ENCODE measurements around the gene DCLK2. TPM values are rescaled to one million over a fixed set of nuclear protein-coding genes. Genes with fewer than 3 reads are reported as not detected.

Gene DCLK2
- total and polyA plus RNA-seq, 4 donors: 2.4 to 17.9 (median 12.7) TPM

DNA sequence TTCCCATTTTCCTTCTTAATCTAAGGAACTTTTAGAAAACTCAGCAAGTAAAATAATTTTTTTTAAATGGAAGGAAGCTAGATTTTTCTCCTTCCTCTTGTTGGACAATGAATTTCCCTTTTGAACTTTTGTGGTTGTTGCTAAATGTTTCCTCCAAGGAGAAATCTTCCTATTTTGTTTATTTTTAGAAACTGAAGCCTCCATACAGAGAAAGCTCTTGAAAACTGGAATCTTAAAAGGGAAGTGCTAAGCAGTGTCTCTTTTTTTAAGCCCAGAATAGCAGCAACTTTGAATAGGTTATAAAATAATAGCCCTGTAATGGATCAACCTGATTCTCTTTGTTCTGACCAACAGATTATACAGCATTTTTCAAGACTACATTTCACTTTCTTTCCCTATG lies 15.1 kb upstream of the DCLK2 start:
- ATAC-seq (ENCODE audit: low FRiP score): no peak
- no peak overlapping the region for H3K4me3 ChIP-seq (ENCODE audit: low read length in 2 of 2)
- H3K4me1 ChIP-seq (ENCODE audit: control insufficient read depth in 1 of 2, insufficient read depth in 2 of 2, low read length in 2 of 2): no peaks in the 10 kb centered on the region
- no peaks in the 10 kb centered on the region for H3K36me3 ChIP-seq (ENCODE audit: control insufficient read depth in 1 of 2, insufficient read depth in 2 of 2, low read length in 1 of 2)
- no peaks in the 10 kb centered on the region for H3K9me3 ChIP-seq (ENCODE audit: control insufficient read depth, low read length)
- intact Hi-C loops (cut with DNase I): no loop called here
- no peak for DNase-seq
- no peaks in the 10 kb centered on the region for H3K27me3 ChIP-seq (ENCODE audit: control insufficient read depth in 1 of 2, insufficient read depth in 2 of 2, low read length in 1 of 2)
- H3K27ac ChIP-seq (ENCODE audit: low read depth in 1 of 2, low read length in 2 of 2): no peak overlapping the region

DNA sequence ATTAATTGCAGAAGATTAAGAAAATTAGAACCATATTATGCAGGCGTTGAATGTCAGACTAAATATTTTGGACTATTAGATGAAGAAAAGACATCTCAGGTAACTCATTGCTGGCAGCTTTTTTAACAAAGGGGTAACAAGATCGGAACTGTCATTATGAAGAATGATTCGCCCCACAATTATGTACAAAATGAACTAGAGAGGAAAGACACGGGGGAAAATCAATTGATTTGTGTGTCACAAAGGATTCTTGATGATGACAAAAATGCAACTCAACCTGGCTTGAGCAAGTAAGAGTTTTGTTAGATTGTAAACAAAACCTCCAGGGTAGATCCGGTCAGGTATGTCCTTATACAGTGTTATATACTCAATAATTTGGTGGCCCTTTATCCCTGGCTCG lies 12.5 kb upstream of the DCLK2 start:
- Histone ChIP-seq H3K4me1 (ENCODE audit: control insufficient read depth in 1 of 2, insufficient read depth in 2 of 2, low read length in 2 of 2) (peaks cover 0 to 2% of the 10 kb centered on the region in 2 donors), H3K4me3 (ENCODE audit: low read length in 2 of 2) (no peak overlapping the region), H3K27ac (ENCODE audit: low read depth in 1 of 2, low read length in 2 of 2) (no peak overlapping the region), H3K36me3 (ENCODE audit: control insufficient read depth in 1 of 2, insufficient read depth in 2 of 2, low read length in 1 of 2) (no peaks in the 10 kb centered on the region), H3K27me3 (ENCODE audit: control insufficient read depth in 1 of 2, insufficient read depth in 2 of 2, low read length in 1 of 2) (no peaks in the 10 kb centered on the region), H3K9me3 (ENCODE audit: control insufficient read depth, low read length) (no peaks in the 10 kb centered on the region)
- intact Hi-C loops (cut with DNase I): no loop called here
- 93 to 94% methylated on average over 6 of the region's 6 CpGs for WGBS, 2 donors
- no peak for DNase-seq
- ATAC-seq (ENCODE audit: low FRiP score): no peak

DNA sequence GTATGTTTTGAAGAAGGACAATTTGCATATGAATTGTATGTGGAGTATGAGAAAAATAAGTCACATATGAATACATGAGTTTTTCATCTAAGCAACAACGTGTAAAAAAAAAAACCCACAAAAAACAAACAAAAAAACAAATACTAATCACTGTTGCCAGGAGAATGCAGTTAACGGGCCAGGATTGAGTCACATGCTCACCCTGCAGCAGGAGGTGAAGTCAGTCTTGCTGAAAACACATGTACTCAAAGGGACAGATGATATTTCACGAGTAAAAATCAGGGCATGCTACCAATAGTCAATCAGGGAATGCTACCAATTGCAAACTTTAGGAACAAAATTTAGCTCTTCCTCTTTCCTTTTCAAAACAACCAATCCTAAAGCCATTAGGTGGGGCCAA lies 10.4 kb upstream of the DCLK2 start:
- Histone ChIP-seq H3K4me1 (ENCODE audit: control insufficient read depth in 1 of 2, insufficient read depth in 2 of 2, low read length in 2 of 2) (peaks cover 0 to 2% of the 10 kb centered on the region in 2 donors), H3K9me3 (ENCODE audit: control insufficient read depth, low read length) (no peaks in the 10 kb centered on the region), H3K4me3 (ENCODE audit: low read length in 2 of 2) (no peak overlapping the region), H3K27ac (ENCODE audit: low read depth in 1 of 2, low read length in 2 of 2) (no peak overlapping the region), H3K36me3 (ENCODE audit: control insufficient read depth in 1 of 2, insufficient read depth in 2 of 2, low read length in 1 of 2) (no peaks in the 10 kb centered on the region), H3K27me3 (ENCODE audit: control insufficient read depth in 1 of 2, insufficient read depth in 2 of 2, low read length in 1 of 2) (no peaks in the 10 kb centered on the region)
- intact Hi-C loops (cut with DNase I): no loop called here
- DNase-seq (no peak), ATAC-seq (ENCODE audit: low FRiP score) (no peak)
- 65 to 83% methylated on average over 3 of the region's 3 CpGs for WGBS, 2 donors

DNA sequence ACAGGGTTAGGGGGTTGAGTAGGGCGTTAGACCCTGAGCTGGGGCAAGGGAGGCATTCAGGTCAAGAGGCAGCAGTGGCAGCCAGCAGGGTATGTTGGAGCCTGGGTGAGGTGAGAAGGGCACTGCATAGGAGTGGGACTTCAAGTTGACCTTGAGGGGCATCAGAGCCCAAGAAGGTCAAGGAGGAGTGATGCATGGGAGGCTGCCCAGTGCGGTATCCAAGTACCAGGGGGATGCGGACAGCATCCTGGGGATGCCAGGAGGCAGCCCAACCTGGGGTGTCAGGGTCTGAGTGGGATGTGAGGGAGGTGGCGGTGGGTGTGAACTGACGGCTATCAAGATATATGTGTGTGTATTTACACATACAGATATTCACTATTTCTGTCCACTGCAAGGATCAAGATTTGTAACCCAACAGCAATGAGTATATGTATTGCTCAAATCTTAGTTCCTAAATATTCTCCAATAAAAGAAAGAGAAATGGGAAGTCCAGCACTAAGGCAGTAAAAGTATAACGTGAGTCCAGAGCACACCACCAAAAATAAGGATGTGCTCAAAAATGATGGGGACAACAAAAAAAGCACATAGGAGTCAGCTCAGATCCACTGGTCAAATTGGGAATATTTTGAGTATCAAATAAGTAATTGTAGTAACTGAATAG lies 9.8 kb upstream of the DCLK2 start:
- ATAC-seq (ENCODE audit: low FRiP score): peak; percentile 33
- no peaks in the 10 kb centered on the region for H3K36me3 ChIP-seq (ENCODE audit: control insufficient read depth in 1 of 2, insufficient read depth in 2 of 2, low read length in 1 of 2)
- no peaks in the 10 kb centered on the region for H3K27me3 ChIP-seq (ENCODE audit: control insufficient read depth in 1 of 2, insufficient read depth in 2 of 2, low read length in 1 of 2)
- no peak overlapping the region for H3K4me3 ChIP-seq (ENCODE audit: low read length in 2 of 2)
- H3K4me1 ChIP-seq (ENCODE audit: control insufficient read depth in 1 of 2, insufficient read depth in 2 of 2, low read length in 2 of 2): peaks cover 0 to 2% of the 10 kb centered on the region in 2 donors
- 80 to 89% methylated on average over 6 of the region's 6 CpGs for WGBS, 2 donors
- H3K9me3 ChIP-seq (ENCODE audit: control insufficient read depth, low read length): no peaks in the 10 kb centered on the region
- H3K27ac ChIP-seq (ENCODE audit: low read depth in 1 of 2, low read length in 2 of 2): no peak overlapping the region
- intact Hi-C loops (cut with DNase I): no loop called here
- no peak for DNase-seq

DNA sequence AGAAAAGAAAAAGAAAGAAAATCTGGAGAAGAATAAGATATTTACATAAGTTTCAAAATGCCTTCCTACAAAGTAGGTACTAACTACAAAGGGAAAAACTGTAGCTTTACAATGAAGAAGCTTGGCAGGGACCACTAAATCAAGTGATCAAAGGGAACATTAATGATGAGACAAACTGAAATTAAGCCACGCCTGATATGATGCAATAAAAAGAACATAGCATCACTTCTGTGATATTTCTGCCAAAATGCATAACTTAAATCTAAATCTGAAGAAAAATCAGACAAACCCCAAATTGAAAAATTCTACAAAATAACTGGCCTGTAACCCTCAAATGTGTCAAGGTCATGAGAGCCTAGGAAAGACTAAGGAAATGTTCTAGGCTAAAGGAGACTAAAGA lies 8.9 kb upstream of the DCLK2 start:
- Histone ChIP-seq H3K9me3 (ENCODE audit: control insufficient read depth, low read length) (no peaks in the 10 kb centered on the region), H3K27ac (ENCODE audit: low read depth in 1 of 2, low read length in 2 of 2) (no peak overlapping the region), H3K36me3 (ENCODE audit: control insufficient read depth in 1 of 2, insufficient read depth in 2 of 2, low read length in 1 of 2) (no peaks in the 10 kb centered on the region), H3K4me3 (ENCODE audit: low read length in 2 of 2) (no peak overlapping the region), H3K27me3 (ENCODE audit: control insufficient read depth in 1 of 2, insufficient read depth in 2 of 2, low read length in 1 of 2) (no peaks in the 10 kb centered on the region), H3K4me1 (ENCODE audit: control insufficient read depth in 1 of 2, insufficient read depth in 2 of 2, low read length in 2 of 2) (peaks cover 0 to 2% of the 10 kb centered on the region in 2 donors)
- intact Hi-C loops (cut with DNase I): no loop called here
- WGBS, 2 donors: 3 to 53% methylated on average over 1 of the region's 1 CpG
- ATAC-seq (ENCODE audit: low FRiP score) (no peak), DNase-seq (no peak)

DNA sequence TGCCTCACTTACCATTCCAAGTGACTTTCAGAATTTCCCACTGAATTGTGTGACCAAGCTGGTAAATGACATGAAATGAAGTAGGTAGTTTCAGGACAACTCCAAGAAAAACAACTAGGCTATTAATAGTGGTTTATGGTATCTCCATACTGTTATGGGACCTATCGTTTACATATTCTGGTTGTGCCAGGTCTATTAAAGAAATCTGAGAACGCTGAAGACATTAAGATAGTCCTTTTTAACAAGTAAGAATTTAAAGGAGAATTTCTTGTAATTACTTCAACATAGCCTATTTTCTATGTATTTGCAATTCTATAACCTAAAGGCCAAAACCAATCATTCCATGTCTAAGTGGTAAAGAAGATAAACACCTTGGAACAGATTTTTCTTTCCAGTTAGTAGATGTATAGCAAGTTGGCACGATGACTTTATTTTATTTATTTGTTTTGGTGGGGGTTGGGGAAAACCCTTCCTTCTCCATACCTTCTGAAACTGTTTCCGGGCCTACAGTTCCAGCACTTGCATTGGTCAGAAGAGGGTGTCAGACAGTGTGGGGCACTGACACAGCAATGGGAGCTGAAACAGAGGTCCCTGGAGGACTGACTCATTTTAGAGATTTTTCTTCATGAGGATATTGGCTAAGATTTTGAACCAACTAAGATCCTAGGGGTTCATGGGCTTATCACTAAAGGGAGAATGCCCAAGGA lies 7.6 kb upstream of the DCLK2 start:
- no peak overlapping the region for H3K4me3 ChIP-seq (ENCODE audit: low read length in 2 of 2)
- peaks cover 0 to 2% of the 10 kb centered on the region in 2 donors for H3K4me1 ChIP-seq (ENCODE audit: control insufficient read depth in 1 of 2, insufficient read depth in 2 of 2, low read length in 2 of 2)
- no peak overlapping the region for H3K27ac ChIP-seq (ENCODE audit: low read depth in 1 of 2, low read length in 2 of 2)
- intact Hi-C loops (cut with DNase I): no loop called here
- WGBS, 2 donors: 57 to 60% methylated on average over 4 of the region's 4 CpGs
- DNase-seq (no peak), ATAC-seq (ENCODE audit: low FRiP score) (no peak)
- H3K9me3 ChIP-seq (ENCODE audit: control insufficient read depth, low read length): no peaks in the 10 kb centered on the region
- no peaks in the 10 kb centered on the region for H3K36me3 ChIP-seq (ENCODE audit: control insufficient read depth in 1 of 2, insufficient read depth in 2 of 2, low read length in 1 of 2)
- H3K27me3 ChIP-seq (ENCODE audit: control insufficient read depth in 1 of 2, insufficient read depth in 2 of 2, low read length in 1 of 2): no peaks in the 10 kb centered on the region

DNA sequence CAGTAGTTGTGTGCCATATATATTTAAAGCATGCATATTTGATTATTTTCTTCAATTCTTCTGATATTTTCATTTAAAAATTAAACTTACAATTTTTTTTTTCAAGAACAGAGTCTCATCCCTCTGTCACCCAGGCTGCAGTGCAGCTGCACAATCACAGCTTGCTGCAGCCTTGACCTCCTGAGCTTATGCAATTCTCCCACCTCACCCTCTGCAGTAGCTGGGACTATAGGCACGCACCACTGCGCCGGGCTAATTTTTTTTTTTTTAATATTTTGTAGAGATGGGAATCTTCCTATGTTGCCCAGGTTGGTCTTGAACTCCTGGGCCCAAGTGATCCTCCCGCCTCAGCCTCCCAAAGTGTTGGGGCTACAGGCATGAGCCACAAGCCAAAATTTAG lies 5.8 kb upstream of the DCLK2 start:
- WGBS, 2 donors: 97 to 98% methylated on average over 4 of the region's 4 CpGs
- intact Hi-C loops (cut with DNase I): no loop called here
- DNase-seq (no peak), ATAC-seq (ENCODE audit: low FRiP score) (no peak)
- no peaks in the 10 kb centered on the region for H3K27me3 ChIP-seq (ENCODE audit: control insufficient read depth in 1 of 2, insufficient read depth in 2 of 2, low read length in 1 of 2)
- H3K4me3 ChIP-seq (ENCODE audit: low read length in 2 of 2): no peak overlapping the region
- H3K4me1 ChIP-seq (ENCODE audit: control insufficient read depth in 1 of 2, insufficient read depth in 2 of 2, low read length in 2 of 2): peaks cover 0 to 2% of the 10 kb centered on the region in 2 donors
- no peaks in the 10 kb centered on the region for H3K36me3 ChIP-seq (ENCODE audit: control insufficient read depth in 1 of 2, insufficient read depth in 2 of 2, low read length in 1 of 2)
- no peaks in the 10 kb centered on the region for H3K9me3 ChIP-seq (ENCODE audit: control insufficient read depth, low read length)
- H3K27ac ChIP-seq (ENCODE audit: low read depth in 1 of 2, low read length in 2 of 2): no peak overlapping the region

DNA sequence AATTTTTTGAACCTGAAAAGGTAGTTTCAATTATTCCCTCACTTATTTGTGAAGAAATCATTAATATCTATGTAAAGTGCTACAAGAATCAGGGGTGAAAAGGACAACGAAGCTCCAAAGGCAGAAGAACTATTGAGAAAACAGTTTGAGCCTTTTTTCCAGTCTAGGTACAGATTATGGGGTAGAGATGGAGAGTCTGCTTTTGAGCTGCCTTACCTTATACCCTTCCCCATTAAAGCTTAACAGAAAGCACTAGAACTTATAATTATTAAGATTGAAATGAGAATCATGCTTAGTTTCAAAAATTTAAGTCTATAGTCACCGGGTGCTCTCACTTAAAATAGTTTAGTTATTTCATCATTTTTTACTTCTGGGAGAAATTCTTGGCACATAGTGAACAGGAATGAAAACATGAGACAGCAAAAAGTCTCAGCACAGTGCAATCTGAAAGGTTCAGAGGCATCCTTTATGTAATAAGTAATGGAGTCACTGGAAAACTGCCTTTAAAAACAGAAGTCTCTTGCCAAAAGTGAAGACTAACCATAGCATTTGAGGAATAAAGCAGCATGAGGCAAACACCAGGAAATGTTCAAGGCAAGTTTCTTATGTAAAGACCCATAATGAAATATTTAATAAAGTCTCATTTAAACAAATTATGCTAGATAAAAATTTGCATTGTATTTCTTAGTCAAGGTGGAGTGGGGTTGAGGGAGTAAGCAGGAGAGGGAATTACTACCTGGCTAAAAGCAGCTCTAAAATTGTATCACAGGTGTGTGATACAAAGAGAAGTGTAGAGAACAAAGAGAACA lies 5.1 kb upstream of the DCLK2 start:
- intact Hi-C loops (cut with DNase I): no loop called here
- peak; percentile 47 for ATAC-seq (ENCODE audit: low FRiP score)
- WGBS, 2 donors: 38 to 47% methylated on average over 2 of the region's 2 CpGs

More for the DNA sequence above, 5.1 kb upstream of the DCLK2 start:
- Histone ChIP-seq H3K27me3 (ENCODE audit: control insufficient read depth in 1 of 2, insufficient read depth in 2 of 2, low read length in 1 of 2) (no peaks in the 10 kb centered on the region), H3K4me1 (ENCODE audit: control insufficient read depth in 1 of 2, insufficient read depth in 2 of 2, low read length in 2 of 2) (peaks cover 0 to 2% of the 10 kb centered on the region in 2 donors), H3K4me3 (ENCODE audit: low read length in 2 of 2) (no peak overlapping the region), H3K9me3 (ENCODE audit: control insufficient read depth, low read length) (no peaks in the 10 kb centered on the region), H3K36me3 (ENCODE audit: control insufficient read depth in 1 of 2, insufficient read depth in 2 of 2, low read length in 1 of 2) (no peaks in the 10 kb centered on the region), H3K27ac (ENCODE audit: low read depth in 1 of 2, low read length in 2 of 2) (no peak overlapping the region)
- DNase-seq: no peak

All from aorta (tissue), 5 donors.